ENCODE measurements around the gene LMF1. TPM values are rescaled to one million over a fixed set of nuclear protein-coding genes. Genes with fewer than 3 reads are reported as not detected.

The LMF1 gene
- total RNA-seq, 1 donor from 2014 or later: 2.1 TPM

DNA sequence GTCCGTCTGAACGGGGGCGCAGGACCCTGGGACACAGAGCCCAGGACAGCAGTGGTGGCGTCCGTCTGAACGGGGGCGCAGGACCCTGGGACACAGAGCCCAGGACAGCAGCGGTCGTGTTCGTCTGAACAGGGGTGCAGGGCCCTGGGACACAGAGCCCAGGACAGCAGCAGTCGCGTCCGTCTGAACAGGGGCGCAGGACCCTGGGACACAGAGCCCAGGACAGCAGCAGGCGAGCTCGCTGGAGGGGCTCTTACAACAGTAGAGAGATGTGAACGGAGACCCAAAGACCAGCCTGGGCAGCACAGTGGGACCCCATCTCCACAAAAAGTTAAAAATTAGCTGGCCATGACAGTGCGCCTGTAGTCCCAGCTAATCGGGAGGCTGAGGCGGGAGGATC is 40.7 kb downstream of the LMF1 start:
- H3K36me3 ChIP-seq (ENCODE audit: control insufficient read depth, insufficient read depth, low read length): no peaks in the 10 kb centered on the region
- TF ChIP-seq, protein P1, sequence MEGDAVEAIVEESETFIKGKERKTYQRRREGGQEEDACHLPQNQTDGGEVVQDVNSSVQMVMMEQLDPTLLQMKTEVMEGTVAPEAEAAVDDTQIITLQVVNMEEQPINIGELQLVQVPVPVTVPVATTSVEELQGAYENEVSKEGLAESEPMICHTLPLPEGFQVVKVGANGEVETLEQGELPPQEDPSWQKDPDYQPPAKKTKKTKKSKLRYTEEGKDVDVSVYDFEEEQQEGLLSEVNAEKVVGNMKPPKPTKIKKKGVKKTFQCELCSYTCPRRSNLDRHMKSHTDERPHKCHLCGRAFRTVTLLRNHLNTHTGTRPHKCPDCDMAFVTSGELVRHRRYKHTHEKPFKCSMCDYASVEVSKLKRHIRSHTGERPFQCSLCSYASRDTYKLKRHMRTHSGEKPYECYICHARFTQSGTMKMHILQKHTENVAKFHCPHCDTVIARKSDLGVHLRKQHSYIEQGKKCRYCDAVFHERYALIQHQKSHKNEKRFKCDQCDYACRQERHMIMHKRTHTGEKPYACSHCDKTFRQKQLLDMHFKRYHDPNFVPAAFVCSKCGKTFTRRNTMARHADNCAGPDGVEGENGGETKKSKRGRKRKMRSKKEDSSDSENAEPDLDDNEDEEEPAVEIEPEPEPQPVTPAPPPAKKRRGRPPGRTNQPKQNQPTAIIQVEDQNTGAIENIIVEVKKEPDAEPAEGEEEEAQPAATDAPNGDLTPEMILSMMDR (IDR thresholded peaks at IDR 0.05; ENCODE audit: insufficient read depth, low read length, severe bottlenecking): no peak
- FAIRE-seq: no peak
- DNase-seq (ENCODE audit: low read depth): no peak
- H3K4me3 ChIP-seq (ENCODE audit: low read depth, low read length): no peak overlapping the region
- H3K27me3 ChIP-seq (ENCODE audit: control insufficient read depth, insufficient read depth, low read length): no peaks in the 10 kb centered on the region

DNA sequence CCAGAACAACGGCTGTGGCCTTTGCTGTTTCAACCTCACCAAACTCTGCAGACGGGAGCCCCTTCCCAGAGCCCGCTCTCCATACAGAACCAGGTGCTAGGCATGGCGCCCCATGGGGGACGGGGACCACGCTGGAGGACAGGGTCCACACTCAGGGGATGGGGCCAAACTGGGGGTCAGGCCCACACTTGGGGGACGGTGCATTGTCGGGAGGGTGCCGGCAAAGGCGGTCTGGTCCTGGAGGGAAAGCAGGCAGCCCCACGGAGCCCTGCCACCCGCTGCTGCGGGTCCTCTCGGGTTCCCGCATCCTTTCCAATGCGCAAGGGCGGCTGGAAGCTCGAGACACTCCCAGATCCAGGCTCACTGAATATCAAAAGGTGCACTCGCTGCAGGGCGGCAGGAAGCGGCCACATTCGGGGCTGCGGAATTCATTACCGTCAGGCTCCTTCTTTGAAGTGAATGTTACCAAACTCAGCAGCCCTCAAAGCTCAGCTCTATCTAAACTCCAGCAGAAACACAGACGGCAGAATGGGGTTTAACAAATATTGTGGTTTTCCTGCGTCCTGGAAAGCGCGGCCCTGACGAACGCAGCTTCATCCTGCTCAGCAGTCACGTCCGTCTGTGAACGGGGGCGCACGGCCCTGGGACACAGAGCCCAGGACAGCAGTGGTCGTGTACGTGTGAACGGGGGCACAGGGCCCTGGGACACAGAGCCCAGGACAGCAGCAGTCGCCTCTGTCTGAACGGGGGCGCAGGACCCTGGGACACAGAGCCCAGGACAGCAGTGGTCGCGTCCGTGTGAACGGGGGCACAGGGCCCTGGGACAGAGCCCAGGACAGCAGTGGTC is 41.3 kb downstream of the LMF1 start:
- FAIRE-seq (no peak), DNase-seq (ENCODE audit: low read depth) (no peak)

DNA sequence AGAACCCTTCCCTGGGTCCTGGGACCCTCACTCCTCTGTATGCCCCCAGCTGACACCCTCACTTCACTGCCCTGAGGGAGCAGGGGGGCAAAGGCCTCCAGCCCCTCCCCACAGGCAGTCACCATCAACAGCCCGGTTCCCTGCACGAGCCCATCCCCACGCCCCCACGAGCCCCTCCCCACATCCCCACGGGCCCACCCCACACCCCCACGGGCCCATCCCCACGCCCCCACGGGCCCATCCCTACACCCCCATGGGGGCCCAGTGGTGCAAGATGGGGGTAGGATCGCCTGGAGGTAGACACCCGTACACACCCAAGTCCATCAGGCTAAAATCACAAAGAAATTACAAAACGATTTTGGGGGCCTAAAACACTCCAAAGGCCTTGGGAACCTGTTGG is 42.3 kb downstream of the LMF1 start:
- no peaks in the 10 kb centered on the region for H3K36me3 ChIP-seq (ENCODE audit: control insufficient read depth, insufficient read depth, low read length)
- TF ChIP-seq, protein P1 (IDR thresholded peaks at IDR 0.05; ENCODE audit: insufficient read depth, low read length, severe bottlenecking): no peak
- DNase-seq (ENCODE audit: low read depth): no peak
- no peaks in the 10 kb centered on the region for H3K27me3 ChIP-seq (ENCODE audit: control insufficient read depth, insufficient read depth, low read length)
- no peak for FAIRE-seq
- H3K4me3 ChIP-seq (ENCODE audit: low read depth, low read length): no peak overlapping the region

More for the DNA sequence above, 41.3 kb downstream of the LMF1 start:
- TF ChIP-seq, protein P1 (IDR thresholded peaks at IDR 0.05; ENCODE audit: insufficient read depth, low read length, severe bottlenecking): no peak
- Histone ChIP-seq H3K36me3 (ENCODE audit: control insufficient read depth, insufficient read depth, low read length) (no peaks in the 10 kb centered on the region), H3K27me3 (ENCODE audit: control insufficient read depth, insufficient read depth, low read length) (no peaks in the 10 kb centered on the region), H3K4me3 (ENCODE audit: low read depth, low read length) (no peak overlapping the region)

DNA sequence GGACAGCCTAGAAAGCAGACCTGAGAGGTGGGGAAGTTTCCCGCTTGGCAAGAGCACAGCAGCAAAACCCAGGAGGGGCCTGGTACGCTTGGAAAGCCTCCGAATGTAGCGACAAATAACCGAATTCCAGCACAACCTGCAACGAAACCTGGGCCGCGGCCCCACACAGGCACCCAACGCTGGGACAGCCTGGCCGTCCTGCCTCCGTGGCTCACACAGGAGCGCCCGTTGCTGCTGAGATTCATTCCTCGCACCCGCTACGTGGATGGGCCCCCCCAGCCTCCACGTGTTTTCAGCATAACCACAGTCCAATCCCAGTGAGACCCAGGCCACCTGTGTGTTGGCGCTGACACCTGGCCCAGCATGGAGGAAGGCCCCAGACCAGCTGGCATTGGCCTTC is 42.9 kb downstream of the LMF1 start:
- DNase-seq (ENCODE audit: low read depth) (no peak), FAIRE-seq (no peak)
- Histone ChIP-seq H3K27me3 (ENCODE audit: control insufficient read depth, insufficient read depth, low read length) (no peaks in the 10 kb centered on the region), H3K36me3 (ENCODE audit: control insufficient read depth, insufficient read depth, low read length) (no peaks in the 10 kb centered on the region), H3K4me3 (ENCODE audit: low read depth, low read length) (no peak overlapping the region)
- TF ChIP-seq, protein P1 (IDR thresholded peaks at IDR 0.05; ENCODE audit: insufficient read depth, low read length, severe bottlenecking): no peak

DNA sequence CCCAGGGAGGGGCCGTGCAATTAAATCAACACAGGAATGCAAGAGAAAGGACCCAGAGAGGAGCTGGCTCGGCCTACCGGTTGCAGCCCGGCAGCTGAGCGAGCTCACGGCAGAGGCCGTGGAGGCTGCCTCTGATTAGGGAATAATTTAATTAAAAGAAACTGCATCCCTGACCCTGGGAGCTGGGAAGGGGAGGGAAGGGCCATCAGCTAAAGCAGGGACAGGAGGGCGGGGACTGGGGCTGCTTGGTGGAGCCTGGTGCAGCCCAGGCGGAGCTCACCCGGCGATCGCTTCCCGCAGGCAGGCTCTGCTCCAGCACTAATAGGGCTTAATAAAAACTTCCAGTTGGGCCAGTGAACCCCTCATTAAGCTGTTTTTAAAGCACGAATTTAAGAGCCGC is 43.4 kb downstream of the LMF1 start:
- no peaks in the 10 kb centered on the region for H3K27me3 ChIP-seq (ENCODE audit: control insufficient read depth, insufficient read depth, low read length)
- no peaks in the 10 kb centered on the region for H3K36me3 ChIP-seq (ENCODE audit: control insufficient read depth, insufficient read depth, low read length)
- no peak for DNase-seq (ENCODE audit: low read depth)
- TF ChIP-seq, protein P1 (IDR thresholded peaks at IDR 0.05; ENCODE audit: insufficient read depth, low read length, severe bottlenecking): no peak
- H3K4me3 ChIP-seq (ENCODE audit: low read depth, low read length): no peak overlapping the region
- FAIRE-seq: no peak

DNA sequence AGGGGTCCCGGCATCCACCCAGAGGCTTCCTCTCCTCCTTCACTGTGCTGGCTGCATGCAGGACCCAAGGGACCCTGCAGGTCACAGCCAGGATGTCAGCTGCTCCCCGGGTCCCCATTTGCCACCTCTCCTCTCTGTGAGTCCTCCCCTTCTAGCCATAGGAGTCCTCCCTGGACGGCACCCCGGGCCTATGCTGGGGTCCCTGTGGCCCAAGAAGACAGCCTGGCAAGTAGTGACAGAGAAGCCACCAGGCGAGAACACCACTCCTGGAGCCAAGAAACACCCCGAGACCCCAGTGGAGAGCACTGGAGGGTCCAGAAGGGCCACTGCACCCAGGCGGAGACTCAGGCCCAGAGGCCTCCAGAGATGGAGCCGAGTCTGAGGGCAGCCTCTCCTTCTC is 44.1 kb downstream of the LMF1 start:
- DNase-seq (ENCODE audit: low read depth): no peak
- TF ChIP-seq, protein P1 (IDR thresholded peaks at IDR 0.05; ENCODE audit: insufficient read depth, low read length, severe bottlenecking): no peak
- no peak for FAIRE-seq

More for the DNA sequence above, 44.1 kb downstream of the LMF1 start:
- no peaks in the 10 kb centered on the region for H3K27me3 ChIP-seq (ENCODE audit: control insufficient read depth, insufficient read depth, low read length)
- no peaks in the 10 kb centered on the region for H3K36me3 ChIP-seq (ENCODE audit: control insufficient read depth, insufficient read depth, low read length)
- H3K4me3 ChIP-seq (ENCODE audit: low read depth, low read length): no peak overlapping the region
